Measurements from ENCODE around the gene BIVM. TPM values are rescaled to one million over a fixed set of nuclear protein-coding genes. Genes with fewer than 3 reads are reported as not detected.

The BIVM gene
- total RNA-seq, 2 donors from 2014 or later = 26.8 to 33.2 TPM

- Histone ChIP-seq H3K4me1 (ENCODE audit: control insufficient read depth in 1 of 2, low read depth in 2 of 2) (peaks cover 7 to 8% of the 10 kb centered on the region in 2 donors), H3K27me3 (replicated peaks; ENCODE audit: insufficient read depth) (no peaks in the 10 kb centered on the region), H3K4me3 (no peak overlapping the region), H3K9me3 (no peaks in the 10 kb centered on the region), H3K36me3 (no peaks in the 10 kb centered on the region), H3K27ac (no peak overlapping the region)
- DNase-seq (ENCODE audit: low spot score) (no peak), ATAC-seq (ENCODE audit: insufficient number of reproducible peaks, low FRiP score, low read depth) (no peak)
- no peak for TF ChIP-seq CTCF (IDR thresholded peaks at IDR 0.05)
Measured at GRCh38 chr13:102772042-102772425, 26.9 kb upstream of the BIVM start.

DNA sequence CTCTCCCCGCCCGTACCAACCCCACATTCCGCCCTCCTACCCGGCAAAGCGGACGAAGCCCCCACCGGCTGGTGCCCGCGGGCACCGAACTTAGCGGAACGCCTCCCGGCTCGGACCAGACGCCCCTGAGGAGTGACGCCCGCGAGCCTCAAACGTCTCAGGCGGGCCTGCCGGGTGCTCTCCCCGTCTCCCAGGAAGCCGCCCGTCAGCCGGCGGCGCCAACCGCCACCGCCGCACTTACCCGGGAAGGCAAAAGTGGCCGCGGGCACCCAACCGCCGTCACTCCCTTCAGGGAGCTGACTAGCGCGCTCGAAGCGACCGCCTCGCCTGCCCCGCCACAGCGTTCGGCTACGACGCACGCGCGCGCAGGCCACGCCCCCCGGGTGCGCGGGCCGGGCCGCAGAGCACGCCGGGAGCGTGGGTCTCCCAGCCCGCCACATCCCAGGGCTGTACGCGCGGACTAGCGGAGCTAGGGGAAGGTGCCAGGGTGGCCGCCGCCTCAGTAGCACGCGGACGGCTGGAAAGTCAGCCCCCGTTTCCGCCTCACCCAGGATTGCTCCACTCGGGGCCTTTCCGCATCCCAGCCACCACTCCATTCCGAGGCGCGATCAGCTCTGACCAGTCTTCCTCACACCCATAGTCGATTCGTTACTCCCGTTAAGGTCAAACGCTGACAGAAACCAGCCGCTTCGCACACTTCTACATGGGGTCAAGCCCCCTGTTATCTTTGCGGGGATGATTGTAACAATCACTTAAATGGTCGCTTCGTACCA lies 25.3 kb upstream of the BIVM start, which contains the start of gene TEX30:
Gene TEX30 (minus strand): TSS at position 346 of the 773 bp plus-strand sequence. CDS start 3,760 bp downstream, outside the sequence.
- Histone ChIP-seq H3K27me3 (replicated peaks; ENCODE audit: insufficient read depth) (no peaks in the 10 kb centered on the region), H3K9me3 (no peaks in the 10 kb centered on the region), H3K4me3 (peak within 1 kb of the TSS; percentile 91), H3K36me3 (no peaks in the 10 kb centered on the region), H3K4me1 (ENCODE audit: control insufficient read depth in 1 of 2, low read depth in 2 of 2) (peaks cover 7 to 8% of the 10 kb centered on the region in 2 donors), H3K27ac (peak within 1 kb of the TSS; percentile 74 to 80)
- DNase-seq (ENCODE audit: low spot score) (peak; percentile 27), ATAC-seq (ENCODE audit: insufficient number of reproducible peaks, low FRiP score, low read depth) (peak; percentile 87)
- no peak for TF ChIP-seq CTCF (IDR thresholded peaks at IDR 0.05)

- H3K4me3 ChIP-seq = peak overlapping the region; percentile 91
- no peaks in the 10 kb centered on the region for H3K27me3 ChIP-seq (replicated peaks; ENCODE audit: insufficient read depth)
- no peaks in the 10 kb centered on the region for H3K9me3 ChIP-seq
- no peak for TF ChIP-seq CTCF (IDR thresholded peaks at IDR 0.05)
- peaks cover 7 to 8% of the 10 kb centered on the region in 2 donors for H3K4me1 ChIP-seq (ENCODE audit: control insufficient read depth in 1 of 2, low read depth in 2 of 2)
- no peak for DNase-seq (ENCODE audit: low spot score)
- ATAC-seq (ENCODE audit: insufficient number of reproducible peaks, low FRiP score, low read depth) = no peak
- H3K27ac ChIP-seq = peak overlapping the region; percentile 74 to 80
- H3K36me3 ChIP-seq = no peaks in the 10 kb centered on the region
Measured at GRCh38 chr13:102774214-102774568, 24.7 kb upstream of the BIVM start.

DNA sequence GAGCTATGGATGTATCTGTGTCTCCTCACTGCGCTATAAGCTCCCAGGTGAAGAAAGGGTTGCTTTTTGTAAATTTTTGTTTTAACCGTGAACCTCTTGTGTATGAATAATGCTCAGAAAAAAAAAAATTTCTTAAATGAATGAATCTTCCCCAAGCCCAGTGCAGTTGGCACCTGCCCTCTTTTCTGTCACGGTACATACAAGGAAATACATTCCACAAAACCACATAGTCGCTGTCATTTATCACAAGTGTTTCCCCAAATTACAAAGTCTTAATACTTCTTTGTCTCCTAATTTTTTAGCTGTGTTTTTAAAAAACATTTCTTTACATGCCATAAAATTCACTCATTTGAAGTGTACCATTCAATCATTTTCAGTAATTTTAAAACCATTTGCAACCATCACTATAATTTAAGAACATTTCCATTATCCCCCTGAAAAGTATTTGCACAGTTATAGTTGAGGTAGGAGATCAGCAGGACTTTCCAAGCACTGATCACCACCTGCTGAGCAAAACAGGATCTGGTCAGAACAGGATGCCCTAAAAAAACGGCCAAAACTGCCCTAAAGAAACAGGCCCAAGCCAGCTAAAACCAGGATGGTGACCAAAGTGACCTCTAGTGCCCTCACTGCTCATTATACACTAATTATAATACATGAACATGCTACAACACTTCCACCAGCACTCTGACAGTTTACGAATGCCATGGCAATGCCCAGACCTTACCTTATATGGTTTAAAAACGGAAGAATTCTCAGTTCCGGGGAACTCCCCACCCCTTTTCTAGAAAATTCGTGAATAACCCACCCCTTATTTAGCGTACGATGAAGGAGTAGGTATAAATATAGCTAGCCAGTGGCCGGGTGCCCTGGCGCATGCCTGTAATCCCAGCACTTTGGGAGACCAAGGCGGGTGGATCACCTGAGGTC lies 24.1 kb upstream of the BIVM start:
- no peaks in the 10 kb centered on the region for H3K27me3 ChIP-seq (replicated peaks; ENCODE audit: insufficient read depth)
- H3K27ac ChIP-seq = no peak overlapping the region

More for the DNA sequence above, 24.1 kb upstream of the BIVM start:
- peaks cover 7 to 8% of the 10 kb centered on the region in 2 donors for H3K4me1 ChIP-seq (ENCODE audit: control insufficient read depth in 1 of 2, low read depth in 2 of 2)
- no peak for ATAC-seq (ENCODE audit: insufficient number of reproducible peaks, low FRiP score, low read depth)
- peak overlapping the region; percentile 91 for H3K4me3 ChIP-seq
- no peaks in the 10 kb centered on the region for H3K9me3 ChIP-seq
- H3K36me3 ChIP-seq = no peaks in the 10 kb centered on the region
- TF ChIP-seq CTCF (IDR thresholded peaks at IDR 0.05) = no peak
- DNase-seq (ENCODE audit: low spot score) = no peak
